HG02759 (cell line): ENCODE measurements around the gene HHAT.
A peak's percentile ranks its signal among the peaks of the same experiment; 100 is the strongest.

Experiments
- ATAC-seq: cut with Tn5 transposase; IDR thresholded peaks from one replicate; pipeline ENCODE4 v1.9.1; 2021; ENCODE audit warnings: mild to moderate bottlenecking, moderate library complexity; ENCODE audit not compliant: unreplicated experiment

The HHAT gene

GRCh38 chr1:210313046-210313595 is 15.6 kb upstream of the HHAT start:
- ATAC-seq: no peak

- ATAC-seq: no peak
Observed at GRCh38 chr1:210313921-210314320, 14.8 kb upstream of the HHAT start.

GRCh38 chr1:210315529-210315928 is 13.2 kb upstream of the HHAT start:
- no peak for ATAC-seq

- ATAC-seq: no peak
Observed at GRCh38 chr1:210321131-210321530, 7.6 kb upstream of the HHAT start.

DNA sequence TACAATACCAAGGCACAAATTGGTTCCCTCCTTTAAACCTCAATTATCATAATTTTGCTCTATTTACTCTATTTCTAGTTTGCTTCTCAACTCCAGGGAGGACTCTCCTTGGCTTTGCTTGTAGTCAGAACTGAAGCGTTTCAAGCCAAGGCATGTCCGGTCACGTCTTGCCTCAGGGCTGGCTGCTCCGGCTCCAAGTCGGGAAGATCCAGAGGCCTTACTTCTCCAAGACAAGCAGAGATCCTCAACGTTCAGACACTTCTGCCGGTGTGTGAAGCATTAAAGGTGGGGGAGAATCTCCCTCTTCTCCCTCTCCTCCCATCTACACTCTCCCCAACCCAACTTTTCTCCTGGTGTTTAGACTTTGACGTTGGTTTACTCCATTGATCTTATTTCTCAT is 7.2 kb upstream of the HHAT start:
- no peak for ATAC-seq

GRCh38 chr1:210323957-210324356 is 4.7 kb upstream of the HHAT start:
- no peak for ATAC-seq

DNA sequence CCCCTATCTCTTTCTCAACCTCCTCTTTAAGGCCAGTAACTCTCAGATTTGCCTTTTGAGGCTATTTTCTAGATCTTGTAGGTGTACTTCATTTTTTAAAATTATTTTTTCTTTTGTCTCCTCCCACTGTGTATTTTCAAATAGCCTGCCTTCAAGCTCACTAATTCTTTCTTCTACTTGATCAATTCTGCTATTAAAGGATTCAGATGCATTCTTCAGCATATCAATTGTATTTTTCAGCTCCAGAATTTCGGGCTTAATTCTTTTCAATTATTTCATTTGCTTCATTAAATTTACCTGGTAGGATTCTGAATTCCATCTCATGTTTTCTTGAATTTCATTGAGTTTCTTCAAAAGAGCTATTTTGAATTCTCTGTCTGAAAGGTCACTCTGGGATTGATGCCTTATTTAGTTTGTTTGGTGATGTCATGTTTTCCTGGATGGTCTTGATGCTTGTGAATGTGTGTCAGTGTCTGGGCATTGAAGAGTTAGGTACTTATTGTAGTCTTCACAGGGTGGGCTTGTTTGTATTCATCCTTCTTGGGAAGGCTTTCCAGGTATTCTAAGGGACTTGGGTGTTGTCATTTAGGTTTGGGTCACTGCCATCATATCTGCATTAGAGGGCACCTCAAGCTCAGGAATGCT is 3.6 kb upstream of the HHAT start:
- ATAC-seq: no peak

- ATAC-seq: no peak
Observed at GRCh38 chr1:210328032-210328745, 513 bp upstream of the HHAT start.

DNA sequence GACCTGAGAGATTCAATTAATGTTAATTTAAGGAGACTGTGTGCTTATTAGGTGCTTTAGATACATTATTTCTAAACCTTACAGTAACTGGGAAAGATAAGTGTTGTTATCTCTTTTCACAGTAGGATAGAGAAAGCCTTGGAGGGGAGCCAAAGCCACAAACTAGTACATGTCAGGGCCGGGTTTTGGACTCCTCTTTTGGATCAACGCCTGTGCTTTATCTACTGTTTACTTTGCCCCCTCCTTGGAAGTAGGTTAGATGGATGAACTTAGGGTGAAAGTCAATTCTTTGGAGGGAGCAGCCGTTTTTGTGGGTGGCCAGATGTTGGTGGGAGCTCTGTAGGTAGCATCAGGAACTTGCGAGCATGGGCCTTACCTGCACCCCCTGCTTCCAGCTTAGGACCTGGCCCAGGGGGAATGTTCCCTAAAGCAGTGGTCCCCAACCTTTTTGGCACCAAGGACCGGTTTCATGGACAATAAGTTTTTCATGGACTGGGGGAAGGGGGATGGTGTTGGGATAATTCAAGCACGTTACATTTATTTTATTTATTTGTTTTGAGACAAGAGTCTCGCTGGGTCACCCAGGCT is 1.7 kb downstream of the HHAT start:
- ATAC-seq: no peak

DNA sequence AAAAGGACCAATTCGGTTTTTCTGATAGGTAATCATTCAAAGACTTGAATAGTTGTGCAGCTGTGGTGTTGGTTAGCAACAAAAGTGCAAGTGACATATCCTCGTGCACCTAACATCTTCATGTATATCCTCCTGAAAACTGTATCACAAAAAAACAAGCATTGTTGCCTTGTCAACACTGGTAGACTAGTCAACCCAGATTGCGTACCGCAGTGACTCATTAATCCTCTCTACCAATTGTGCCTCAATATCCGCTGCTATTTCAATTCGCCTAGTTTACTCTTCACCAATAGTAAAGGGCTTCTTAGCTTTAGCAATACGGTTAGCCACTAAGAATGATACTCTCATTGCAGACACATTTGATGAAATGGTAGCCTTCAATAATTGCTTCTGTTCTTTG is 3.5 kb downstream of the HHAT start:
- no peak for ATAC-seq

DNA sequence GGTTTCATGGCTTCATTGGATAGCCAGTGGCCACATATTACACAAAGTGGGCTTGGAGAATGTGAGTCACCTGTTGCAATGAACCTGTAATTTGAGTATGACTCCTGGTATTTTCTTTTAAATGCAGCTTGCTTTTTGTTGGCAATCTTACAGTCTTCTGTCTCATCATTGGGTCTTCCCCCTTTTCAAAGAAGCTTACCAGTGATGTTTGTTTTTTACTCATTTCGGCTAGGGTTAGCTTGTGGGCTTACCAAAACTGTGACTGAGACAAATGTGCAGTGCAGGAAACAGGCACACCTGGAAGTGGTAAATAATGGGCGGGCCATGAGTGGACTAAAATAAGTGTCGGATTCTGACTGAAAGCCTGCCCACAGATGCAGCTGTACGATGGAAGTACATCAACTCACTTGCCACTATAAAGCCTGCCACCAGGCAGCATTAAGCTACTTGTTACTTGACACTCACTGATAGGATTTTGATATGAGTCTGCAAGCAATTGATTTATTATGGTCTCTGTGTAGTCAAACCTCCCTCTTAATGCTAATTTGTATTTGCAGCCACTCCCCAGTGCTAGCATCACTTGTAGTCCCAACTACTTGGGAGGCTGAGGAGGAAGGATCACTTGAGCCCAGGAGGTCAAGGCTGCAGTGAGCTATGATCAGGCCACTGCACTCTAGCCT is 4.2 kb downstream of the HHAT start:
- ATAC-seq: peak; percentile 75

DNA sequence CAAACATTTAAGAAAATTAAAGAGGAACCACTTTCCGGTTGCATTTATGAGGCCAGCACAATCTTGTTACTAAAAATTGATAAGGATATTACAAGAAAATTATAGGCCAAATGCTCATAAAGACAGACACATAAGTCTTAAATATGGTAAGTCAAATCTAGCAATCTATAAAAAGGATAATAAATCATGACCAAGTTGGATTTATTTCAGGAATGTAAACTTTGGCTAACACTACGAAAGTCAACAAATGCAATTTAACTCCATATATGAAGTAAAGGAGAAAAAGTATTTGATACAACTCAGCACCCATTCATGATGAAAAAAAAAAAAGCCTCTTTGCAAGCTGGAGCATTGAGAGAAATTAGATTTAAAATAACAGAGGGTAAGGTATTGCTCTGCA is 6.3 kb downstream of the HHAT start:
- ATAC-seq: no peak

- ATAC-seq: no peak
Observed at GRCh38 chr1:210336362-210336761, 7.7 kb downstream of the HHAT start.

GRCh38 chr1:210339500-210339899 is 10.8 kb downstream of the HHAT start:
- no peak for ATAC-seq

DNA sequence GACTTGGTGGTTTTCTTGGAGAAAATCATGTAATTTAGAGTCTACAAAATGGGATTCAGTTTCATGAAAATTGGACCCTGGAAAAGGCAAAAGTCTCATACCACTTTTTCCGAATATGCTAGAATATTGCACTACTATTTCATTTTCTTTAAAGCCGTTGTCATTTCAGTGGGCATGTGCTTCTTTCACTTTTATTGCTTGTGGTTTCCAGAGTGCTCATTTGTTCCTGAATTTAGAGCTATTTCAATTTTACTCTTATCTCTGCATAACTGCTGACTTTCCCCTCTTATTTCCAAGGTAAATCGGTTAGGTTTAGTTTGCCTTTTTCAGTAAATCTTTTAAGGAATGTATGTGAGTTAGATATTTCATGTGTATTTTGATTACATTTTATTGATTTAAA is 11.6 kb downstream of the HHAT start:
- no peak for ATAC-seq

- ATAC-seq: no peak
Observed at GRCh38 chr1:210340841-210341240, 12.1 kb downstream of the HHAT start.

GRCh38 chr1:210342986-210343780 is 14.5 kb downstream of the HHAT start:
- ATAC-seq: peak; percentile 66

- no peak for ATAC-seq
Observed at GRCh38 chr1:210344706-210345105, 16.0 kb downstream of the HHAT start.

DNA sequence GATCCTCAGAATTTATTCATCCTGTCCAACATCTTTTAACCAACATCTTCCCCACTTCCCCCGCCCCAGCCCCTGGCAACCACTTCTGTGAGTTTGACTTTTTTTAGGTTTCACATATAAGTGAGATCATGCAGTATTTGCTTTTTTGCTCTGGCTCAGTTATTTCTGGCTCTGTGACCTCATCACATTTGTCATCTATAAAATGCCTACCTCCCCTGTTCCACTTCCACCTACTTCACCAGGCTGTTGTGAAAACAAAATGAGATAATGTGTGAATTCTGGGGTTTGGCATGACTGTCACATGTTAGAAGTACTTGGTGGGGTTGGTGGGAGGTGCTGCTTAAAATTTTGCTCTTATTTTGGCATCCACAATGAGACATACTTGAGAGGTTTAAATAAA is 18.4 kb downstream of the HHAT start:
- ATAC-seq: peak; percentile 30

GRCh38 chr1:210351496-210351895 is 22.8 kb downstream of the HHAT start:
- no peak for ATAC-seq

GRCh38 chr1:210352575-210352974 is 23.9 kb downstream of the HHAT start:
- no peak for ATAC-seq
